Fibroblast of peridontal ligament (primary cell): ENCODE measurements around the gene CTNNA2.

Experiments
- DNase-seq: peaks from one replicate; pipeline ENCODE4 v3.0.0-alpha.2; 2010; ENCODE audit errors: extremely low read depth

CTNNA2 gene

DNA sequence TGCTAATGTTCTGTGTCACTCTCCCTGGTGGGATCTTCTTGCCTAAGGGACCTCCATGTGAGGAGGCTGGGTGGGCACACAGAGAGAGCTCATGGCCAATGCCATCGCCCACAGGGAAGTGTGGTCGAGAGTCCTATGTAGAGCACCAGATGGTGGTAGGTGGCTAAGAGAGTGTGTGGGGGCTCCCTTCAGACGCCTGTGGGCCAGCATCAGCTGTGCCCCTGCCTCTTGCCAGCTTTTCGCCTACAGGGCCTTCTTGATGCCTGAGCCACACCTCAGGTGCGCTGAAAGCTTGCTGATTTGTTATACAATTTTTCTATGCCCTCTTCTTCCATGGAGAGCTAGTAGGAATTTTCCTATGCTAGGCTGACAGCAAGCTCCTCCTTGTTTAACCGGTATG lies 753.4 kb downstream of the CTNNA2 start:
- DNase-seq = no peak

DNA sequence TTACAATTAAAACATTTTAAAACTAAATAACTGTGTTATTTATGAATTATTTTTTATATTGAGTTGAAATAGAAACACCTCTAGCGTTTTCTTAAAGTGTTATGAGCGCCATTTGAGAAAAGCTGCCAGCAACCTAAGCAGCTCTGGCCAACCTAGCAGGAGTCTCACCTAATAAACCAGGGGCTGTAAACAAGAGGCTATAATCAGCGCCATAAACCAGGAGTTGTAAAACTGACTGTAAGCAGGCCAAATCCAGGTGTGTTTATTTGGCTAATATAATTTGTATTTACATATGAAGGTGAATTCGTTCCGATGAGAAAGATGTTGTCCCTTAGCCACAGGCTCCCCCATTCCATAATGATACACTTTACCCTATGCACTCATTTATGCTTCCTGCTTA lies 757.0 kb downstream of the CTNNA2 start:
- no peak for DNase-seq

DNA sequence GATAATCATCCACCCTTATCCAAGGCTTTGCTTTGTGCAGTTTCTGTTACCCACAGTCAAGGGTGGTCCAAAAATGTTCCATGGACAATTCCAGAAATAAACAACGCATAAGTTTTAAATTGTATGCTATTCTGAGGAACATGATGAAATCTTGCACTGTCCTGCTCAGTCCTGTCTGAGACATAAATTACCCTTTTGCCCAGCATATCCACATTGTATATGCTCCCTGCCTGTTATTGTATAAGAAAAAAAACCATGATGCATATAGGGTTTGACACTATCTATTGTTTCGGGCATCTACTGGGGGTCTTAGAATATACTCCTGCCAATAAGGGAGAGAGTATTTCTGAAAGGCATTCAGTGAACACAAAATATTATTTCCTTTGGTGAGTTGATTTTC lies 767.7 kb downstream of the CTNNA2 start:
- no peak for DNase-seq

DNA sequence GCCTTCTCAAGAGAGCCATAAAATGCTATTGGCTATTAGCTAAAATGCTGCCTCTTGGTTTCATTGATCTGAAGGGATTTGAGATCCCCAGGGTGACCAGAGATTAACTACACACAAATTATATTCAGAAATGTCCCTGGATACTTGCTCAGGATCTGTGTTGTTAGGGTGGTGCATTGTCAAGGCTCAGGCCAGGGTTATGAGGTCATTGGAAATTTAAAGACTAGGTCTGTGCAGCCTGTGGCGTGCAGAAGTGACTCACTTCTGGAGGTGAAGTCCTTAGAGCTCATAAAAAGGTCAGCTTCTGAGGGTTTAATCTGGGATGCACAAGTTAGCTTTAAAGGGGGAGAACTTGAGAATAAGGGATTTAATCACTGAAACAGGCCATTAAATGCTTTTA lies 768.2 kb downstream of the CTNNA2 start:
- no peak for DNase-seq

DNA sequence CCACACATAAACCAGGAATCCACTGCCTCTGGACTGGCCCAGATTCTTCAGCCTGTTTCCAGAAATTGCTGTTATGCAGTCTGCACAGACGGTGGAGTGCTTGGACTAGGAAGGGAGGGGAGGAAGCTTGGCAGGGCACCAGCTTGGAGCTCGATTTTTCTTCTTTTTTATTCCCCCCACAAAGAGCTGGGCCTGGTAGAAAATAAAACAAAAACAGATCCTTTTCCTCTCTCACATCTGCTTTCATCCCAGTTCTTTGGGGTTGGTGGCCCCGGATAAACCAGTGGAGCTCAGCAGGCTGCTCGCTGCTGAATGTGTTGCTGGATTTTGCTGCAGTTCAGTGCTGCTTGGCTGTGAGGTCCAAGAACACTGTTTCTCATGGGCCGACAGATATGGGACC lies 775.7 kb downstream of the CTNNA2 start:
- peak; percentile 14 for DNase-seq

DNA sequence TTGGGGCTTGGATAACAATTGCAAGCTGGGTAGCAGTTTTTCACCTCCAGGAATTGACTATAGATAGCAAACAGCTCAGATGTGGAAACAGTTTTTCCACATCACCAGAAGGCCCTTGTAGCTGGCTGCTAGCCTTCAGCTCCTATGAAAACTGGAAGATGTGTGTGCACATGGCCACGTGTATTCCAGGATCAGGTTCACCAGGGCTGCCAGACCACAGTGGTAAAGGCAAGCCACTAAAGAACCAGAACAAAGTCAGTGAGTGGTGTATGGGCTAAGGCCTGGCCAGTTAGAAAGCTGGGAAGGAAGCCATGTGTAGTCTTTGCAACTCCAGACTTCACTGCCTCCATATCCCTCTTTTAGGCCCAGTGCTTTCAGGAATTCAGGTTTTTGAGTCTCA lies 778.8 kb downstream of the CTNNA2 start:
- DNase-seq = peak; percentile 23

DNA sequence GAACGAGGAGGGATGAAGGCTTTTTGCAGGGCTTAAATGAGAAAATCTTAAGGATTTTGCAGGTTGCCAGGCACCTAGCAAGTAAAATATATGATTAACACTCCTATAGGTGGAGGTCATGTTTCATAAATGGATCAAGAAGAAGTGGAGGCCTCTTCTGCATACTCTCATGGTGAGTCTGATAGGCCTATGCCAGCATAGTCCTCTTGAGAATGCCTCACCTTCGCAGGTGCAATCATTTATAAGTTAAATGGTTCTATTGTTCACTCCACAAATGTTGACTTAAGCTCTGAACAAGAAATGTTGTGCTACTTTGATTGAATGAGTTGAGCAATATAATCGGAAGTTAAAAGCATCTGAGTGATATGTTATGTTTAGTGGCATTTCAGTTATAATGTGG lies 779.6 kb downstream of the CTNNA2 start:
- no peak for DNase-seq

DNA sequence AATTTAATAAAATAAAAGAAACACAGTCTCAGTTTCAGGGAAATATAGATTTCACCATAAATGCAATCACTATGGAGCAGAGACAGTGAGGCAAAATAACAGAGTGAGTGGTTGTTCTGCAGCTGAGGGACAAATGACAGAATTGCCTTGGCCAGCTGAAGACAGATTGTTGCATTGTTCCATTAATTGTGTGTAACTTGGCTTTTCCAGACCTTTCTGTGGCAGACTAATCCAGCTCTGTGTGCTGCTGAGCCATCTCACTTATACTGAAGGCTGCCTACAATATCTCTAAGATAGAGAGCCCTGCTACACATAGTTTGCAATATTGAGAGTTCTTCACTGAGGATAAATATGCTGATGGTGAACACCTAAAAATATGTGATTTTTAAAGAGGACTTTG lies 780.2 kb downstream of the CTNNA2 start:
- no peak for DNase-seq

DNA sequence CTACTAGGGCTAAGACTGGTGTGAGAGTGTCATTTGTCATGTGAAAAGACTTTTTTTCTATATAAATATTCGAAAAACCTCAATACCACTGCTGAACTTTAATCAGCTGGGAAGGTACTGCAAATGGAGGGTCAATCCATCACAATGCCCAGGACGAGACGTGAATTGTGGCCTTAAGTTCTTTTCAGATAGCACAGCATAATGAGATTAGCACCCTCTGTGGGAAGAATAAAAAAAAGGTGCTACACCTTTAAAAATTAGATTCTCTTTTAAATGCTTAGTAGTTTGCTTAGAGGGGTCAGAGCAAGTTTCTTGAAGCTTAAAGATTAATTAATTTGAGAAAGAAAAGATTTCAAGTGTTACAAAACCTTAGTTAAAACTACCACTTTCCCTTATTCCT lies 786.1 kb downstream of the CTNNA2 start:
- DNase-seq = no peak

DNA sequence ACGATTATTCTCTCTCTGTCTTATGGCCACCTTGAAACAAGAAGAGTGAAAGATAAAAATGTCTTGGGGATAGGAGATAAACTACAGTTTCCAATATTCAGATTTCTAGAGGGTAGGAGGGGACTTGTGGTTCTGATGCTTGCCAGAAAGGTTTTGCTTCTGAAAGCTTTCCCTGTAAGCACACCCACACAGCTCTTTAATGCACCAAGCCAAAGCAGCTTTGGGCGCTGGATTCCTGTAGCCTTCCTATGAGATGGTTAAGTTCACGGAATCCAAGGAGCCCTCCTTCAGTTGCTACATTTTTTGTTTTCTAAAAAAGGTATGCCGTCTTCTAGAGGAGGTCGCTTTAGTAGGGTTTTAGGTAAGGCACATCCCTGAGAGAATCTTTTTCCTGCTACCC lies 786.8 kb downstream of the CTNNA2 start:
- no peak for DNase-seq

DNA sequence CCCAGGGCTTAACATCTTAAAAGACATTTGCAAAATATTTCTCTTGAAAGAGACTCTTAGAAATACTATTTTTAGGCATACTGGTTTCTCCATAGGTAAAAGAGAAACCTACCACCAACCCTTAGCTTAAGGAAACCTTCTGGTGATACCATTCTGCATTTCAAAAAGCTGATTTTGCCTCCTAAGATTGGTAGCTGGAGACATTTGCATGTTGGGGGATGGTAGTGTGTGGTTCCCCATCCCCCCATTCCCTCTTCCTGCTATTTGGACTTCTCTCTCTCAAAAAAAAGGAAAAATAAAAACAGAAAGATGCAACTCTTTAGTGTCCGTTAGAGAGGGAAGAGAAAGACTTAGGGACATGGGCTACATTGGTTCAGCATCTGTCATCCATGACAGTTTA lies 787.5 kb downstream of the CTNNA2 start:
- no peak for DNase-seq

DNA sequence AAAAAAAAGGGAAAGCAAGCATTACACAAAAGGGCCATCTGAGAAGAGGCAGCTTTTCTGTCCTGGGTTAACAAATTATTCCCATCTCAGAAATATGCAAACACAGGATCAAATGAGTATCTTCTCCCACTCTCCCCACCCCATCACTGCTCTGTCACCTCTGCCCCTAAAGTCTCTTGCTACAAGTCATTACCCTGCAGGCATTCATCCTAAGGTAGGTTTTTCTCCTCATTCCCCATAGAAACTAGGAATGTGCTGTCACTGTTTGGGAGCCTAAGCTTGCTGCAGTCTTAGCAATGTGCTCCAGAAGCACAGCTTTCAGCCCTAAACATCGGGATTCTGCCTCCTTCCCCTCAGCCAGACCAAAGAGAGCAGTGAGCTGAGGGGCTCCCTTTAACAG lies 788.1 kb downstream of the CTNNA2 start:
- DNase-seq = no peak

DNA sequence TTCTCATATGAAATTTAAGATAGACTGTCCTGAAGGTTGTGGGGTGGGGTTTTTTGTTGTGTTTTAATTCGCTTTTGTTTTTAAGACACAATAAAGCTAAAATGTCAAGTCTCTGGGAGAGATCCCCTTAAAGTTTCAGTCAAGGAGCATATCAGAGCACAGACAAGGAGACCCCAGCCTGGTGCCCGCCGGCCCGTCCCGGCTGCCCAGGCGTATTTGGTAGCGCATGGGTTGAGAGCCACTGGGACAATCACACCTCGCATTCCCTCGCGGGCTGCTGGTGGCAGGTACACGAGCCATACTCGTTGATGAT lies 789.1 kb downstream of the CTNNA2 start:
- DNase-seq = no peak

DNA sequence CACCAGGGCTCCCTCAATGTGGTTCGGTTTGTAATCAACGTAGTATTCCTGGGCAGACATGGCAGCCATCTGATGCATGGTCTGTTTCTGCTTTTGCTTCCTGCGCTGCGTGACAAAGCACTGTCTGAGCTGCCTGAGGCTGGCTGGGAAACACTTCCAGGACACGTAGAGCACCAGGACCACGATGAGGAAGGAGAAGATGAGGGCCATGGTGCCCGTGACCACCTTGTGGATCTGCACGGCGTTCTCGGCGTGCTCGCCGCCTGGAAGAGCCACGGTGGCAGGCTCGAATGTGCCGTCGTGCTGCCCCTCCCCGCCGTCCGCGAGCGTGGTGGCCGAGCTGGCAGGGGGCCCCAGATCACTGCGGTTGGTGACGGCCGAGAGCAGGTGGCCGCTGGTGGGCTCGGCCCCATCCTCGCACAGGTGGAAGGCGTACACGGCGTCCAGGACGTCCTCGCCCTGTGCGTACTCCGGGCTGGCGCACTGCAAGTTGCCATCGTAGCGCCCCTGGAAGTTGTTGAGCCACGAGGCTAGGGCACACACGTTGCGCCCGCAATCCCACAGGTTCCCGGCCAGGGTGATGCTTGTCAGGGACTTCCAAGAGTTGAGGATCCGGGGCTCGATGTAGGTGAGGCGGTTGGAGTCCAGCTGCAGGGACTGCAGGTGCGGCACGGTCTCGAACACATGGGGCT lies 789.6 kb downstream of the CTNNA2 start:
- no peak for DNase-seq

DNA sequence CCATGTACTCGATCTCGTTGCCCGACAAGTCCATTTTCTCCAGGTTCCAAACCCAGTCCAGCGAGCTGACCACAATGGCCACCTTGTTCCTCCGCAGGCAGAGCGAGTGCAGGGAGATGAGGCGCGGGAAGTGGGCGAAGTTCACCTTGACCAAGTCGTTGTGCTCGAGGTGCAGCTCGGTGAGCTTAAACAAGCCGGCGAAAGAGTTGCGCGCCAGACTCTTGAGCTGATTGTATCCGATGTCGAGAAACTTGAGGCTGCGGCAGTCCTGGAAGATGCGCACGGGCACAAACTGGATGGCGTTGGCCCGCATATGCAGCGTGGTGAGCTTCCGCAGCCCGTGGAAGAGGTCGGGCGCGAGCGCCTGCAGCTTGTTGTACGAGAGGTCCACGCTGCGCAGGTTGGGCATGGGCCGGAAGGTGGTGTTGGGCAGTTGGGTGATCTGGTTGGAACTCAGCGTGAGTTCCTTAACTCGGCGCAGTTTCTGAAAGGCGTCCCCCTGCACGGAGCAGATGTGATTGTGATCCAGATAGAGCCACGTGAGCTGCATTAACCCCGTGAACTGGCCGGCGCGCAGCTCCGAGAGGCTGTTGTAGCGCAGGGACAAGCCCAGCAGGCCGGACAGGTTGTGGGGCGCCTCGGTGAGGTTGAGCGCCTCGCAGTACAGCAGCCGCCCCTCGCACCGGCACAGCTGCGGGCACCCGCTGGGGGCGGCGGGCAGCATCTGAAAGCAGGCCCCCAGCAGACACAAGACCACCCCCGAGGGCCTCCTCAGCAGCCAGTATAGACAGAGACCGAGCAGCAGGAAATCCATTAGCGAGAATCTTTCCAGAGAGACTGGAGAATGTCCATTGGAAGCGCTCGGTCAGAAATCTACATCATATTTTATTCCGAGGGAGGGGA lies 790.4 kb downstream of the CTNNA2 start:
- no peak for DNase-seq

DNA sequence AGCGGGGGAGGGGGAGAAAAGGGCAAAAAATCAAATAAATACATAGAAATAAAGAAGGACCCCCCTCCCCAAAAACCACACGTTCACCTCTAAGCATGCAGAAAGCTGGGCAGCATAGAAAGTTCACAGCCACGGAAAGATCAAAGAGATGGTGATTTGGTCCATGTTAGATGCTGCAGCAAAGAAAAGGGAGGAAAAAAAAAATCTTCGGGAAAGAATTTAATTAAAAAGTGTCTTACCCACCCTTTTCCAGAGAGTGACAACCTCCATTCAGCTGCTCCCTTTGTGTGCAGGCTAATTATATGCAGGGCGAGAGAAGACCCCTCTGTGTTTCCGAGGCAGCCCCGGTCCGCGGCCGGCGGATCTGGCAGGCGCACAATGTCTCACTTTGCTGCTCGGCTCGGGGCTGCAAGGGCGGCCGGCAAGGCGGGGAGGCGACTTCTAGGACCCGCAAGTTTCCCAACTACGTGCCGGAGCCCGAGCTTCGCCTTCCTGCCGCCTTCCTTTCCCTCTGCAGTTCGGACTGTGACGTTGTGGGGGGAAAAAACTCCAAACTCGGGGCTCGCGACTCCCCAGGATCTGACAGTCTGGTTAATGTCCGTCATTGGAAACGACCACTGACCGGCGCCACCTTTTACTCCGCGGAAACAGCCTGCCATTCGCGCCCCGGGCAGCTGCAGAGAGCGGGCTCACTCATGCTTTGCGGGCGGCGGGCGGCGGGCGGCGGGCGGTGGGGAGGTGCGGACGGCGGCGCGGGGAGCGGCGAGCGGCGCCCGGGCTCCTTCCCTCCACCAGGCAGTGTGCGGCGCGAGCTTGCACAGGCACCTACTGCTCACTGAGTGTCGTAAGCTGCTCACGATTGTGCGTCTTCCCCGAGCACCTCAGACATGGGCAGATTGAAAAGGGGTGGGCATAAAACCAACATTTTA lies 791.3 kb downstream of the CTNNA2 start, which contains the start of gene LRRTM1:
LRRTM1 (minus strand) TSS at position 844 of the 929 bp plus-strand sequence. CDS start 933 bp downstream, outside the sequence.
- DNase-seq = no peak

DNA sequence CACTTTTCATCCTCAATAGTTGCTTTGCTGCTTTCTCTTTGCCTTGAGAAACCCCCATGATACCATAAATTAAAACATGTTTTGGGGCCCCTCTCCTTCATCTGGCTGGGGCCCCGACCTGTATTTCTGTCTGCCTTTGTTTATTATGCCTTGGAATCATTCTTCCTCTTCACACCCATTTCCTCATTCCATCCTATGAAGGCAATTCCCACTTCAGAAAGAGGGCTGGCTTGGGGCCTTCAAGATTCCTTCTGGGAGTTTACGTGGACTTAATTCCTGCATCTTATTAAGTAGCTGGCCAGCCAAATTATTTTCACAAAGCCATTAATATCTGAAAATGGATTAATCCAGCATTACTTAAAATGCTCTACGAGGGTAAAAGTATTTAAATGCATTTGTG lies 798.5 kb downstream of the CTNNA2 start:
- DNase-seq = no peak

DNA sequence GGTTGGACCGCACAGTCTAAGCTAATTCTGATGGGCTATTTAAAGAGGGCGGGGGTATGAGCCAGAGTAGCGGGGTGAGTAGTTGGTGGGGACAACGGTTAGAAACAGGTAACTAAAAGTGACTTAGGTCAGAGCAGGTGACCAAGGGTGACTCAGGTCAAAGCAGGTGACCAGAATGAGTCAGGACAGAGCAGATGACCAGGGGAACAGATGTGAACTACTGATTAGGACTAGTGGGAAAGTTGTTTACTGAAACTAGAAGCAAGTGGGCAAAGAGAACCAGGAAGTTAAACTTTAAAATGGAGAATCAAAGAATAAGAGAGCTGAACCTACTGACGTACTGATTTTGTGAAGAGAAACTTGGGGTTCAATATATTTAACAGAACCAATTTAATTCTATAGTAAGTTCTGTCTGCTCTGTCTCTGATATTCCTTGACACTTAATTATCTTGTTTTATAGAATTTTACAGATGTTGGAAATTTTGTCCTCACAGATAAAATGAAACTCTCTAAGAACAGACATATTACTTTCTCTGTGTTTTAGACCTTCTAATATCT lies 799.5 kb downstream of the CTNNA2 start:
- no peak for DNase-seq

DNA sequence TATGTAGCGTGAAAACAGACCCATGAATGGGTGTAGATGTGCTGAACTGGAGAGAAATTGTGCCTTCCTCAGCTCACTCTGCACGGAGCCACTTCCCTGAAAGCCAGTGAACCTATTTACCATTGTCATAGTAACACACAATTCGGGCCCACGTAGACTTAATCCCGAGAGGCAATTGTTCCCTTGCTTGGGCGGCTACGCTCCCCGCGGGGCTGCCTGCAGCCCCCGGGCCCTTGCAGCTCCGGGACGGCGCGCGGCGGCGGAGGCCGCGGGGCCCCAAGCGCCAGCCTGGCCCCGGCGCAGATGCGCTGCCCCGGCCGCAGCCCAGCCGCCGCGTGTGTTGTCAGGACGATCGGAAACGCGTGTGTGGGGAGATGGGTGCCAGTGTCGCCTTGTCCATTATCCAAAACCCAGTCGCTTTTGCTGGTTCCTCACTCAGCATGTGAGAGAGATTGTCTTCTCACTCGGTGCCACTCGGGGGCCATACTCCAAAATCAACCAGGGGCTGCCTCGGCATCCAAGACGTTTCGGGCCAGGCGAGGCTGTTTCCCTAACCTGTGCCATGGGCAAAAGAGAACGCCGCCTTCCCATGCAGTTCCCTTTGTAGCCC lies 809.6 kb downstream of the CTNNA2 start:
- no peak for DNase-seq

DNA sequence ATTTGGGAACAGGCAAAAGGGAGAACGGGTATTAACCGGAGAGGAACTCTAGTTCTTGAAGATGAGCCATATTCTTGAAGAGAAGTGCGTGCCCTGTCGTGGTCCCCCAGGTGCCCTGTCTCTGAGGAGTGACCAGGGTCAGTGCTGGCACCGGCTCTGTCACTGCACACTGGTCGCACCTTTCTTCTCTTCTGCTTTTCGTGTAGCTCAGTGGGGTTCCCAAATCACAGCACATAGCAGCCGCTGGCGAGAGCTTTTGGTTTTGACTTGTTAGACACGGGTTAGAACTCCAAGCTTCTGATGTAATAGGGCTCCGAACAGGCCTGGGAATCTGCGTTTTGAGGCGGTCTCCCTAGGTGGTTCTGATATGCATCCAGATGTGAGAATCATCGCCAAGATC lies 810.1 kb downstream of the CTNNA2 start:
- no peak for DNase-seq

DNA sequence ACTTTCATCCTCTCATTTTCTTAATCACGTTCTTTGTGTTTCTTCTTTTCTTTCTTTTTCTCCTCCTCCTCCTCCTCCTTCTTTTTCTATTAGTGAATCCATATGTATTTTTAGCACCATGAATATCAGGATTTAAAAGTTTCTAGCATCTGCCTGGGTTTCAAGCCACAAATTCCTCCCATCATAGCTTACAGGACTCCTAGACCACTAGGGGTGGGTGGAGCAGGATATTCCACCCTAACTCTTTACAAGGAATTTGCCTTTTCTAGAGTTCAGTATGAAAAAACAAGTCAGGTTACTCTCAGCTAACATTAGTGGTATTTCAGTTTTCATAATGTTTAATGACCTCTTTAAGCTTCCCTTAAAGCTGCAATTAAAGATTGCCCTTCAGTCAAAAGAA lies 810.8 kb downstream of the CTNNA2 start:
- DNase-seq = no peak

DNA sequence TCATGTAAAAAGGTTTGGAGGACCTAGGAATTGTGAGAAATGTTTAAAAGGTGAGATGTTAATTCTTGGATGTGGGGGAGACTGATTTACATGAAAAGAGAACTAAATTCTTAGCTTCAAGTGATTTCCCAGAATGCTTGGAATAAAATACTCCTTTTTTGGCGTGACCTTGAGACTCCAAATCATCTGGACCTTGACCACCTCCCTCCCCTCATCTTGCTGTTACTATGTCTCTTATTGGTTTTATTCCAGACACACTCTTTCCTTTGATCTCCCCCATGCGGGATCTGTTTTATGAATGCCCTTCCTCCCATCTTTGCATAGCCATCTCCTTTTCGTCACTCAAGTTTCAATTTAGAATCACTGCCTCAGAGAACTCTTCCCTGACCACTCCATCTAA lies 811.7 kb downstream of the CTNNA2 start:
- no peak for DNase-seq
